SK-N-SH (cell line): ENCODE data around the gene NUDT14. TPM values are rescaled to one million over a fixed set of nuclear protein-coding genes. Genes with fewer than 3 reads are reported as not detected.

Experiments used
- CTCF ChIA-PET: fragments of 300-600, 350-600 bp; formaldehyde crosslinking; extraction: SDS; loops from one replicate; lab custom pipeline; 2021; lab: Yijun Ruan, JAX
- POLR2A ChIA-PET: fragments of 350-600 bp; sonication (Branson Sonifier 250); formaldehyde crosslinking; extraction: SDS; loops from one replicate; lab custom pipeline; 2020; ENCODE audit warnings: antibody characterized with exemption, inconsistent platforms; lab: Yijun Ruan, JAX
- DNase-seq: peaks from one replicate; pipeline ENCODE4 v3.0.0; 2012
- H2AFZ ChIP-seq: fragments of 200-600 bp; sonication (generic); 2 replicates; pipeline ENCODE4 v1.8.1; 2016; ENCODE audit warnings: antibody characterized with exemption, mild to moderate bottlenecking, low read depth
- H3F3A ChIP-seq: fragments of 200-600 bp; sonication (generic); replicated peaks from 2 replicates; pipeline ENCODE3; 2016; ENCODE audit warnings: antibody characterized with exemption, mild to moderate bottlenecking; ENCODE audit not compliant: insufficient read depth
- H3K27ac ChIP-seq, 2 experiments: fragments of 200-500 bp in 1 of 2; fragments of 200-600 bp in 1 of 2; sonication (Bioruptor generic) in 1 of 2; sonication (generic), shearing (Covaris generic) in 1 of 2; 2 replicates each; pipeline versions ENCODE4 v1.5.1 to v1.6.1; 2014 to 2016; ENCODE audit warnings: low read depth in 2 of 2, inconsistent platforms in 1 of 2, low read length in 1 of 2, mild to moderate bottlenecking in 1 of 2, mixed read lengths in 1 of 2
- H3K27me3 ChIP-seq: fragments of 200-600 bp; sonication (generic), shearing (Covaris generic); 2 replicates; pipeline ENCODE4 v1.6.1; 2016; ENCODE audit warnings: mixed run types; ENCODE audit not compliant: insufficient read depth
- H3K36me3 ChIP-seq, 2 experiments: fragments of 200-500 bp in 1 of 2; fragments of 200-600 bp in 1 of 2; sonication (Bioruptor generic) in 1 of 2; sonication (generic) in 1 of 2; replicated peaks in 1 of 2; 2 replicates each; pipeline versions ENCODE3 to v1.5.1; 2014 to 2016; ENCODE audit warnings: low read length in 1 of 2, mild to moderate bottlenecking in 1 of 2; ENCODE audit not compliant: insufficient read depth in 2 of 2, control insufficient read depth in 1 of 2
- H3K4me1 ChIP-seq, 2 experiments: fragments of 200-500 bp in 1 of 2; fragments of 200-600 bp in 1 of 2; sonication (Bioruptor generic) in 1 of 2; sonication (generic), shearing (Covaris generic) in 1 of 2; 2 replicates each; pipeline versions ENCODE4 v1.5.1 to v1.6.1; 2014 to 2016; ENCODE audit warnings: low read depth in 1 of 2, low read length in 1 of 2, mixed run types in 1 of 2; ENCODE audit not compliant: insufficient read depth in 2 of 2, control insufficient read depth in 1 of 2
- H3K4me2 ChIP-seq: fragments of 200-600 bp; sonication (generic), shearing (Covaris generic); 2 replicates; pipeline ENCODE4 v1.6.1; 2017; ENCODE audit warnings: mixed run types
- H3K4me3 ChIP-seq, 2 experiments: fragments of 200-500 bp in 1 of 2; fragments of 200-600 bp in 1 of 2; sonication (Bioruptor generic) in 1 of 2; sonication (generic), shearing (Covaris generic) in 1 of 2; 2 replicates each; pipeline versions ENCODE4 v1.5.1 to v1.8.1; 2014 to 2016; ENCODE audit warnings: low read depth in 2 of 2, inconsistent platforms in 1 of 2, low read length in 1 of 2, mild to moderate bottlenecking in 1 of 2, mixed read lengths in 1 of 2, moderate library complexity in 1 of 2
- H3K79me2 ChIP-seq: fragments of 200-600 bp; sonication (generic); 2 replicates; pipeline ENCODE4 v1.8.1; 2017; ENCODE audit warnings: mild to moderate bottlenecking; ENCODE audit not compliant: insufficient read depth
- H3K9ac ChIP-seq: fragments of 200-600 bp; sonication (generic); 2 replicates; pipeline ENCODE4 v1.6.1; 2017; ENCODE audit warnings: mixed run types
- H3K9me2 ChIP-seq: fragments of 200-600 bp; sonication (generic); 2 replicates; pipeline ENCODE4 v1.6.1; 2017; ENCODE audit warnings: mixed run types
- H3K9me3 ChIP-seq: fragments of 200-600 bp; sonication (generic); 2 replicates; pipeline ENCODE4 v1.6.1; 2017; ENCODE audit warnings: mixed run types, mild to moderate bottlenecking, moderate library complexity
- H4K20me1 ChIP-seq: fragments of 200-600 bp; sonication (generic); 2 replicates; pipeline ENCODE4 v1.6.1; 2017; ENCODE audit warnings: mild to moderate bottlenecking, mixed run types; ENCODE audit not compliant: insufficient read depth
- GABPA ChIP-seq: IDR thresholded peaks from 2 replicates; pipeline ENCODE4 v1.4.0; 2012; ENCODE audit warnings: low read depth, mild to moderate bottlenecking
- MAX ChIP-seq: IDR thresholded peaks from 2 replicates; pipeline ENCODE4 v1.4.0; 2012; ENCODE audit warnings: low read depth
- NRF1 ChIP-seq: IDR thresholded peaks from 2 replicates; pipeline ENCODE4 v1.6.1; 2012; ENCODE audit warnings: low read depth, mild to moderate bottlenecking, low read length
- SIN3A ChIP-seq: IDR thresholded peaks from 2 replicates; pipeline ENCODE4 v1.6.1; 2012; ENCODE audit warnings: low read depth, mild to moderate bottlenecking, low read length, moderate library complexity, borderline replicate concordance
- USF2 ChIP-seq: fragments of 150-350 bp; IDR thresholded peaks from 2 replicates; pipeline ENCODE4 v1.6.1; 2017; ENCODE audit warnings: antibody characterized with exemption, low read length, low read depth, borderline replicate concordance
- WGBS: methylation state at CpG from one replicate; pipeline ENCODE4 v1.1.6; 2017; ENCODE audit warnings: low lambda C conversion rate; 5-methylcytosine and 5-hydroxymethylcytosine counted together
- polyA plus RNA-seq, 3 experiments: library from polyadenylated mRNA; depleted of rRNA; stranded (reverse); fragments of >200 nt; gene quantifications; 2 replicates each; pipeline ENCODE4 v1.2.3, GENCODE V29; 2012
- TF ChIP-seq, protein P1 (sequence below): fragments of 150-350 bp; IDR thresholded peaks from 2 replicates; pipeline ENCODE4 v1.6.1; 2016; ENCODE audit warnings: mild to moderate bottlenecking, low read depth, low read length
- TF ChIP-seq, protein P2 (sequence below): IDR thresholded peaks from 2 replicates; pipeline ENCODE4; 2012

Gene NUDT14
- polyA plus RNA-seq, 1 of the 3 experiments (the other 2 are of a cell fraction): 18.4 TPM

DNA sequence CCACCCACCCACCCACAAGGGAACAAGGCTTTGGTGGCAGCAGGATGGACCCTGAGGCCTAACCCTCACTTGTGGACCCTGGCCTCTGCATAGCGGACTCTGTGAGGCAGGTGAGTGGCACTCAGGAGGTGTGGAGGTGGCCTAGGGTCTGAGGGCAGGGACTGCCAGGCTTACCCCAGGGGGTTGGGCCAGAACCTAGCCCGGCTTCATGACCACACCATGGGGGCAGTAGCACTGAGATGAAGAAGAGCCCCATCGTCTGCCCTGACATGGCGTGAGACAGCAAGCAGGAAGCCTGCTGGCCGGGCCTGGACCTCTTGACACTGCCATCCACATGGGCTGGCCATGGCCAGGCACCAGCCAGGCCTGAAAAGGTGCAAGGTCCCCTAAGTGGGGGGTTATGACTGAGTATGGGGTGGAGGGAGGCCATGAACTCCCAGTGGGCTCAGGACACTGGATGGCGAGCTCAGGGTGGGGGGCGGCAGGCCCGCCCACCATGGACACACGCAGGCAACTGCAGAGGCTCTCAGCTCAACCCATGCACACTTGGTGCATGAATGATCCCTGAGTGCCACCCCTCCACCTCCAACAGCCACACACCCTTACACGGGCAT lies 41.8 kb downstream of the NUDT14 start:
- Histone ChIP-seq H3K27me3 (no peaks in the 10 kb centered on the region), H3K9me3 (no peaks in the 10 kb centered on the region), H3K79me2 (no peaks in the 10 kb centered on the region), H3K4me2 (no peak overlapping the region), H3K27ac (no peak overlapping the region), H2AFZ (no peak overlapping the region), H4K20me1 (no peaks in the 10 kb centered on the region), H3K9me2 (no peaks in the 10 kb centered on the region), H3K9ac (no peak overlapping the region), H3K4me3 (no peak overlapping the region), H3K4me1 (no peaks in the 10 kb centered on the region), H3K36me3 (no peaks in the 10 kb centered on the region), H3F3A (no peaks in the 10 kb centered on the region)
- ChIA-PET CTCF (interaction anchor here (1.4 kb wide), 1 partner anchor 29 kb away, joined by 3 read pairs; the partner anchor contains the start of gene JAG2), POLR2A (no interaction called here)
- WGBS: 83% methylated on average over 1 of the region's 10 CpGs
- TF ChIP-seq NRF1: no peak
- TF ChIP-seq MAX: no peak
- DNase-seq: no peak

GRCh38 chr14:105138551-105139111 lies 42.5 kb downstream of the NUDT14 start:
- DNase-seq: no peak
- no peak overlapping the region for H3K9ac ChIP-seq
- no peaks in the 10 kb centered on the region for H4K20me1 ChIP-seq
- H2AFZ ChIP-seq: no peak overlapping the region
- CTCF ChIA-PET: interaction anchor here (1.4 kb wide), 1 partner anchor 29 kb away, joined by 3 read pairs; the partner anchor contains the start of gene JAG2
- H3K27ac ChIP-seq: no peak overlapping the region
- no peaks in the 10 kb centered on the region for H3K79me2 ChIP-seq
- no peak overlapping the region for H3K4me3 ChIP-seq
- no peak overlapping the region for H3K4me2 ChIP-seq
- no peaks in the 10 kb centered on the region for H3F3A ChIP-seq
- TF ChIP-seq USF2 (no peak), GABPA (no peak), SIN3A (no peak)
- TF ChIP-seq, protein P1, sequence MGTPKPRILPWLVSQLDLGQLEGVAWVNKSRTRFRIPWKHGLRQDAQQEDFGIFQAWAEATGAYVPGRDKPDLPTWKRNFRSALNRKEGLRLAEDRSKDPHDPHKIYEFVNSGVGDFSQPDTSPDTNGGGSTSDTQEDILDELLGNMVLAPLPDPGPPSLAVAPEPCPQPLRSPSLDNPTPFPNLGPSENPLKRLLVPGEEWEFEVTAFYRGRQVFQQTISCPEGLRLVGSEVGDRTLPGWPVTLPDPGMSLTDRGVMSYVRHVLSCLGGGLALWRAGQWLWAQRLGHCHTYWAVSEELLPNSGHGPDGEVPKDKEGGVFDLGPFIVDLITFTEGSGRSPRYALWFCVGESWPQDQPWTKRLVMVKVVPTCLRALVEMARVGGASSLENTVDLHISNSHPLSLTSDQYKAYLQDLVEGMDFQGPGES: no peak
- TF ChIP-seq, protein P2, sequence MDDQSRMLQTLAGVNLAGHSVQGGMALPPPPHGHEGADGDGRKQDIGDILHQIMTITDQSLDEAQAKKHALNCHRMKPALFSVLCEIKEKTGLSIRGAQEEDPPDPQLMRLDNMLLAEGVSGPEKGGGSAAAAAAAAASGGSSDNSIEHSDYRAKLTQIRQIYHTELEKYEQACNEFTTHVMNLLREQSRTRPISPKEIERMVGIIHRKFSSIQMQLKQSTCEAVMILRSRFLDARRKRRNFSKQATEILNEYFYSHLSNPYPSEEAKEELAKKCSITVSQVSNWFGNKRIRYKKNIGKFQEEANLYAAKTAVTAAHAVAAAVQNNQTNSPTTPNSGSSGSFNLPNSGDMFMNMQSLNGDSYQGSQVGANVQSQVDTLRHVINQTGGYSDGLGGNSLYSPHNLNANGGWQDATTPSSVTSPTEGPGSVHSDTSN: no peak
- TF ChIP-seq, all 33 proteins: peak for 0
- H3K36me3 ChIP-seq: no peaks in the 10 kb centered on the region
- WGBS: no CpG with 5 or more reads among the region's 15 CpGs
- no peaks in the 10 kb centered on the region for H3K9me2 ChIP-seq
- H3K4me1 ChIP-seq: no peaks in the 10 kb centered on the region
- no peaks in the 10 kb centered on the region for H3K27me3 ChIP-seq
- H3K9me3 ChIP-seq: no peaks in the 10 kb centered on the region
- POLR2A ChIA-PET: no interaction called here
